H54 (cell line): Measurements from ENCODE around the gene CABP2.

ENCODE experiments used
- DNase-seq: peaks from one replicate; pipeline ENCODE4 v3.0.0; 2011; ENCODE audit warnings: low spot score, mixed read lengths; ENCODE audit not compliant: insufficient read length
- FAIRE-seq: peaks from 3 replicates; lab custom pipeline; 2011; peaks lifted over from hg19 to GRCh38; lab: Jason Lieb, UNC
- POLR2A ChIP-seq: IDR thresholded peaks from 2 replicates; pipeline ENCODE4 v1.6.1; 2011; ENCODE audit warnings: low read depth, mild to moderate bottlenecking, low read length

The CABP2 gene

GRCh38 chr11:67470337-67471002, 52.8 kb downstream of the CABP2 start:
- DNase-seq = no peak
- no peak for FAIRE-seq
- TF ChIP-seq POLR2A = no peak

DNA sequence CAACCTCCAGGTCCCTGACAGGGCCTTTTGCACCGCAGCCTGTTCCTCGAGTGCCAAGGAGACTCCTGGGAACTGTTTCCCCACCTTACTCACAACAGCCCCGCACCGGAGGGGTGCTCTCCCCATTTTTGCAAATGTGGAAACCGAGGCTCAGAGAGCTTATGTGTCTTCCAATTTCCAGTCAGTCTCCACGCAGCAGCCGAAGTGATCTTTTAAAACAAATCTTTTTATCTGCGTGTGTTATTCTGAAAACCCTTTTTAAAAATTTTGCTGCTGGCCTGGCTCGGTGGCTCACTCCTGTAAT, 53.8 kb downstream of the CABP2 start:
- FAIRE-seq = no peak
- no peak for DNase-seq
- no peak for TF ChIP-seq POLR2A
